ENCODE measurements around the gene SLC19A1. TPM values are rescaled to one million over a fixed set of nuclear protein-coding genes. Genes with fewer than 3 reads are reported as not detected.

The SLC19A1 gene
- total RNA-seq, 1 donor from 2014 or later: 6.5 TPM

DNA sequence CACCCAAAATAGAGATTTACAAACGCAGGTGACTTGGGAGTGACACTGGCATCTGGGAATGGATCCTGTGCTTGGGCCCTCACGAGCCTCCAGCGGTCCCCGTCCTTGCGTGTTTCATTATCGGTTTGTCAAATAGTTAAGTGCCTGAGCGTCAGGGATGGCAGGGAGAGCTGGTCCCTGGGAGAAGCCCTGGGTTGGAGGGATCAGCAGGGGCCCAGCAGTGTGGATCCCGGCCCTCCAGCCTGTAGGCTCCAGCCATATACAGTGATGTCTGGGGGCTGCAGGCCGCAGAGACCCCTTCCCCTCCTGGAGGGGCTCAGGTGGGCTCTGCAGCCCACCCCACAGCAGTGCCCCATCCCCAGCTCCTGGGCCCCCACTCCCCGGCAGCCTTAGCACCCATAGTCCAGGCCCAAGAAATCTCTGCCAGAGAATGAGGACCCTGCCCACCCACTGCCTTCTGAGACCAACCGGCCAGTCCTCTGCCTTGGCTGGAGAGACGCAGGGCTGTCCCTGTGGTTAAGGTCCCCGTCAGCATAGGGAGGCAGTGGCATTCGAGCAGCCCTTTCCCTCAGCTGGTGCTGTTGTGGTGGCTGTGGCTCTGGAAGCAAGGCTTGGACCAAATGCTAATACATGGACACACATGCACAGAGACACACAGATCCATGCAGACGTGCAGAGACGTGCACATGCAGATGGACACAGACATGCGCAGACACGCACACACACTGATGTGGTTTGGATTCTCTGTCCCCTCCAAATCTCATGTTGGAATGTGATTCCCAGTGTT is 2.4 kb upstream of the SLC19A1 start:
- Mint-ChIP-seq H3K27ac (ENCODE audit: unreplicated experiment) (no peak overlapping the region), H3K4me1 (ENCODE audit: low read depth) (no peaks in the 10 kb centered on the region), H3K27me3 (ENCODE audit: low read depth) (no peaks in the 10 kb centered on the region), H3K36me3 (ENCODE audit: low read depth) (no peaks in the 10 kb centered on the region), H3K9me3 (ENCODE audit: low read depth) (no peaks in the 10 kb centered on the region), H3K4me3 (ENCODE audit: unreplicated experiment) (no peak overlapping the region)
- TF ChIP-seq, protein P1, sequence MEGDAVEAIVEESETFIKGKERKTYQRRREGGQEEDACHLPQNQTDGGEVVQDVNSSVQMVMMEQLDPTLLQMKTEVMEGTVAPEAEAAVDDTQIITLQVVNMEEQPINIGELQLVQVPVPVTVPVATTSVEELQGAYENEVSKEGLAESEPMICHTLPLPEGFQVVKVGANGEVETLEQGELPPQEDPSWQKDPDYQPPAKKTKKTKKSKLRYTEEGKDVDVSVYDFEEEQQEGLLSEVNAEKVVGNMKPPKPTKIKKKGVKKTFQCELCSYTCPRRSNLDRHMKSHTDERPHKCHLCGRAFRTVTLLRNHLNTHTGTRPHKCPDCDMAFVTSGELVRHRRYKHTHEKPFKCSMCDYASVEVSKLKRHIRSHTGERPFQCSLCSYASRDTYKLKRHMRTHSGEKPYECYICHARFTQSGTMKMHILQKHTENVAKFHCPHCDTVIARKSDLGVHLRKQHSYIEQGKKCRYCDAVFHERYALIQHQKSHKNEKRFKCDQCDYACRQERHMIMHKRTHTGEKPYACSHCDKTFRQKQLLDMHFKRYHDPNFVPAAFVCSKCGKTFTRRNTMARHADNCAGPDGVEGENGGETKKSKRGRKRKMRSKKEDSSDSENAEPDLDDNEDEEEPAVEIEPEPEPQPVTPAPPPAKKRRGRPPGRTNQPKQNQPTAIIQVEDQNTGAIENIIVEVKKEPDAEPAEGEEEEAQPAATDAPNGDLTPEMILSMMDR (IDR thresholded peaks at IDR 0.05): no peak
- DNase-seq (ENCODE audit: low spot score): no peak

DNA sequence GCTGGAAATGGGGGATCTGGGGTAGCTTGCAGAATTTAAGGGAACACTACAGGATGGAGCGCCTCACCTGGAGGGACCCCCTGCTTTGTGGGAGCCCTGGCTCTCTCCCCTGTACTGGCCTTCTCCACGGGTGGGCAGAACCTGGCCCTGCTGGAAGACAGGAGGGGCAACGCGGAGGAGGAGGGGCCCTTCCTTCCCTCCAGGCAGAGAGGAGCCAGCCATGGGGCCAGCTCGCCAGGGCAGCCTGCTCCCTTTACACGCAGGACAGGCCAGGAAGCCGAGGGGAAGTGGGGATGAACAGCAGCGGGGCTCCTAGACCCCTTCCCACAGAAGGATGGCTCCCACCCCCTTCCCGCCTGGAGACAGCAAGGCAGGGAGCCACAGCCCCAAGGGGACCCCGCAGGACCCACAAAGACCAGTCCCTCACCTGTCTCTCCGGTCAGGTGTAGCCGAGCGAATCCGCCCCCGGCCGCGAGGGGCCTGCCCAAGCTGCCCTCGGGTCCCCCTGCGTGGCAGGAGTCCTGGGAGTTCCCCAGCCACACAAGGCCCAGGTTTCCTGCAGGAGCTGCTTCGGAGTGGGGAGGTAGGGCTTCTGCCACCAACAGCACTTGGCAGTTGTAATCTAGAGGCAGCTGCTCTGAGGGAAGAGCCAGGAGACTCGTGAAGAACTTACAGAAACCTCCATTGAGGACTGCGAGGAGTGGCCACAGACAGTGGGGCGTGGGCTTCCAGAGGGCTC is 1.6 kb upstream of the SLC19A1 start:
- Mint-ChIP-seq H3K9me3 (ENCODE audit: low read depth) (no peaks in the 10 kb centered on the region), H3K27ac (ENCODE audit: unreplicated experiment) (no peak overlapping the region), H3K4me1 (ENCODE audit: low read depth) (no peaks in the 10 kb centered on the region), H3K36me3 (ENCODE audit: low read depth) (no peaks in the 10 kb centered on the region), H3K4me3 (ENCODE audit: unreplicated experiment) (peak overlapping the region; percentile 33), H3K27me3 (ENCODE audit: low read depth) (no peaks in the 10 kb centered on the region)
- TF ChIP-seq, protein P1 (IDR thresholded peaks at IDR 0.05): no peak
- DNase-seq (ENCODE audit: low spot score): peak; percentile 89

DNA sequence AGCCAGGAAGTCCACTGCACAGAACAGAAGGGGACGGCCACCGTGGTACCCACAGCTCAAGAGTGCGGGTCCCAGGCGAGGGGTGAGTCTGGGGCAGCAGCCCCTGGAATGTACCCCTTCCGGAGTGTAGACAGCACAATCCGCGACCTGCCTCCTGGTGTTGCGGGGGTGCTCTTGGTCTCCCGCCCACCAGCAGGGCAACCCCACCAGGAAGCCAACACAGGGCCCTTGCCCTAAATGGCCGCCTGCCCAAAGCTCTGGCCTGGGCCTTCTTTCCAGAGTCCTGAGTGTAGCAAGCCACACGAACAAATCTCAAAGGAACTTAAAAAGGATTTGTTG is 1.1 kb upstream of the SLC19A1 start:
- H3K36me3 Mint-ChIP-seq (ENCODE audit: low read depth): no peaks in the 10 kb centered on the region
- no peaks in the 10 kb centered on the region for H3K9me3 Mint-ChIP-seq (ENCODE audit: low read depth)
- H3K27me3 Mint-ChIP-seq (ENCODE audit: low read depth): no peaks in the 10 kb centered on the region
- no peak overlapping the region for H3K27ac Mint-ChIP-seq (ENCODE audit: unreplicated experiment)
- peak overlapping the region; percentile 33 for H3K4me3 Mint-ChIP-seq (ENCODE audit: unreplicated experiment)
- TF ChIP-seq, protein P1 (IDR thresholded peaks at IDR 0.05): no peak
- no peaks in the 10 kb centered on the region for H3K4me1 Mint-ChIP-seq (ENCODE audit: low read depth)
- DNase-seq (ENCODE audit: low spot score): peak; percentile 69

DNA sequence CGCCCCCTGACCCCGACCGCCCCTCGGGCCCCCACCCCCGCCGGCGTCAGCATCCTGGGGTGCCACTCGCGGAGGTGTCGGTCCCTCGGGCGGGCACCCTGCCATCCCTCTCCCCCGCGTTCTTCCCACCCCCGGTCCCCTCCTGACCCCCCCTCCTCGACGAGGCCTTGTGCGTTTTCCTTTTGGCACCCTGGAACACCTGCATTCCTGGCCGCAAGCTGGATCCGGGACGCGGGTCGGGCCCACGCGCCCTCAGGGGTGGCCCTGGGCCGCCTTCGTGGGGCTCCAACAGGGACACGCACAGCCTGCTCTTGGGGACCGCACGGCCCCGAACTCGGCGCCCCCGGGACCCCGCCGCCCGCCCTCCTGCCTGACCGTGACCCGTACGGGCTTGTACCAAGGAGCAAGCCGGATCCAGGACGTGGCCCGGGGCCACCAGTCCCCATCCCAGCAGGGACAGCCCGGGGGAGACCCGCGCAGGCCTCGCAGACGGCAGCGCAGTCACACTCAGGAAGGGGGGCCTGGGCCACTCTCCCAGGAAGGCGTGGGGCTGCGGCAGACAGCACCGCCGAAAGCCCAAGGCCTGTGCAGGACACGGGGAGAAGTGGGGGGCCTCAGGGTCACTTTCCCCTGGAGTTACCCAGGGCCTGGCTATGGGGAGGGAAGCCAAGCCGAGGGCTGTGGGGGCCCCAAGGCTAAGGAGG is 579 bp upstream of the SLC19A1 start:
- Mint-ChIP-seq H3K27me3 (ENCODE audit: low read depth) (no peaks in the 10 kb centered on the region), H3K4me1 (ENCODE audit: low read depth) (no peaks in the 10 kb centered on the region), H3K27ac (ENCODE audit: unreplicated experiment) (no peak overlapping the region), H3K36me3 (ENCODE audit: low read depth) (no peaks in the 10 kb centered on the region), H3K4me3 (ENCODE audit: unreplicated experiment) (no peak overlapping the region), H3K9me3 (ENCODE audit: low read depth) (no peaks in the 10 kb centered on the region)
- peak; percentile 90 for DNase-seq (ENCODE audit: low spot score)
- TF ChIP-seq, protein P1 (IDR thresholded peaks at IDR 0.05): no peak
